B cell (primary cell): ENCODE data around the gene PPP1R16B. TPM values are rescaled to one million over a fixed set of nuclear protein-coding genes. Genes with fewer than 3 reads are reported as not detected.

Experiments used
- ATAC-seq: fragments of 200-7000 bp; cut with Tn5 transposase; one replicate; pipeline ENCODE4 v1.10.0; 2021; ENCODE audit warnings: low read depth, mild to moderate bottlenecking, moderate number of reproducible peaks, moderate library complexity
- CTCF ChIA-PET: fragments of 350-600 bp; sonication (Branson Sonifier 250); formaldehyde crosslinking; loops from one replicate; lab custom pipeline; 2021; ENCODE audit warnings: antibody characterized with exemption, inconsistent platforms; lab: Charles Lee
- POLR2A ChIA-PET: fragments of 350-600 bp; sonication (Branson Sonifier 250); formaldehyde crosslinking; loops from one replicate; lab custom pipeline; 2021; ENCODE audit warnings: antibody characterized with exemption; lab: Charles Lee
- DNase-seq: peaks from one replicate; pipeline ENCODE4 v3.0.0; 2013
- H2AFZ ChIP-seq: 2 replicates; pipeline ENCODE4 v1.6.1; 2012; ENCODE audit warnings: mild to moderate bottlenecking, low read depth, low read length; ENCODE audit not compliant: insufficient read depth, poor library complexity, severe bottlenecking
- H3K27ac ChIP-seq, 2 donors: 1 replicate in 1 of 2; 2 replicates in 1 of 2; pipeline ENCODE4 v1.5.1; 2012 to 2013; ENCODE audit warnings: low read length in 2 of 2, mild to moderate bottlenecking in 2 of 2, moderate library complexity in 1 of 2
- H3K27me3 ChIP-seq, 4 experiments: fragments of 200-600 bp in 1 of 4; sonication (generic) in 1 of 4; replicated peaks in 1 of 4; 1 replicate in 2 of 4; 2 replicates in 2 of 4; pipeline versions ENCODE4 v1.6.1 to v1.7.0; 2013 to 2016; ENCODE audit warnings: low read length in 3 of 4, mild to moderate bottlenecking in 2 of 4, mixed read lengths in 1 of 4, moderate library complexity in 1 of 4; ENCODE audit not compliant: insufficient read depth in 4 of 4, control insufficient read depth in 3 of 4; ENCODE audit errors: control extremely low read depth in 1 of 4
- H3K36me3 ChIP-seq, 2 experiments: replicated peaks in 1 of 2; 1 replicate in 1 of 2; 2 replicates in 1 of 2; pipeline versions ENCODE4 v1.6.1 to v1.7.1; 2013; ENCODE audit warnings: low read length in 1 of 2; ENCODE audit not compliant: insufficient read depth in 2 of 2, control insufficient read depth in 1 of 2; ENCODE audit errors: control extremely low read depth in 1 of 2, extremely low read depth in 1 of 2
- H3K4me1 ChIP-seq, 2 donors: fragments of 200-600 bp in 1 of 2; sonication (generic) in 1 of 2; 1 replicate in 1 of 2; 2 replicates in 1 of 2; pipeline versions ENCODE4 v1.5.1 to v1.6.1; 2013 to 2017; ENCODE audit warnings: low read length in 2 of 2; ENCODE audit not compliant: control insufficient read depth in 2 of 2, insufficient read depth in 2 of 2
- H3K4me2 ChIP-seq: replicated peaks from 2 replicates; pipeline ENCODE3; 2012; ENCODE audit warnings: mild to moderate bottlenecking, low read depth, low read length; ENCODE audit not compliant: poor library complexity, severe bottlenecking
- H3K4me3 ChIP-seq, 5 experiments: fragments of 200-600 bp in 1 of 5; sonication (generic) in 1 of 5; 1 replicate in 3 of 5; 2 replicates in 2 of 5; pipeline versions ENCODE4 v1.5.1 to v1.7.0; 2011 to 2016; ENCODE audit warnings: low read length in 4 of 5, mild to moderate bottlenecking in 4 of 5, low read depth in 2 of 5, control low read depth in 1 of 5, moderate library complexity in 1 of 5; ENCODE audit not compliant: insufficient read depth in 1 of 5; ENCODE audit errors: control extremely low read depth in 1 of 5, extremely low read depth in 1 of 5
- H3K79me2 ChIP-seq: fragments of 200-600 bp; sonication (generic); one replicate; pipeline ENCODE4 v1.6.0; 2016; ENCODE audit warnings: low read length; ENCODE audit not compliant: control insufficient read depth, insufficient read depth
- H3K9ac ChIP-seq: fragments of 200-600 bp; sonication (generic); 2 replicates; pipeline ENCODE4 v1.6.1; 2017; ENCODE audit warnings: mild to moderate bottlenecking, low read length, moderate library complexity
- H3K9me3 ChIP-seq, 3 donors: one replicate each; pipeline versions ENCODE4 v1.6.1 to v1.7.1; 2013; ENCODE audit warnings: low read length in 2 of 3; ENCODE audit not compliant: control insufficient read depth in 2 of 3, insufficient read depth in 1 of 3; ENCODE audit errors: control extremely low read depth in 1 of 3
- H4K20me1 ChIP-seq: 2 replicates; pipeline ENCODE4 v1.6.0; 2012; ENCODE audit warnings: mild to moderate bottlenecking, low read length; ENCODE audit not compliant: insufficient read depth, control insufficient read depth, poor library complexity, severe bottlenecking
- H3K27ac Mint-ChIP-seq: one replicate; pipeline ENCODE4 v1.8.0; 2021; ENCODE audit warnings: mixed read lengths
- H3K27me3 Mint-ChIP-seq: one replicate; pipeline ENCODE4 v1.8.0; 2021; ENCODE audit warnings: mixed read lengths
- H3K4me1 Mint-ChIP-seq: one replicate; pipeline ENCODE4 v1.8.0; 2021; ENCODE audit warnings: mixed read lengths
- H3K4me3 Mint-ChIP-seq: one replicate; pipeline ENCODE4 v1.8.0; 2021; ENCODE audit warnings: mixed read lengths
- H3K9me3 Mint-ChIP-seq: one replicate; pipeline ENCODE4 v1.8.0; 2022; ENCODE audit warnings: mixed read lengths; ENCODE audit not compliant: insufficient read depth
- EZH2 ChIP-seq: IDR thresholded peaks from 2 replicates; pipeline ENCODE4 v1.6.1; 2012; ENCODE audit warnings: borderline replicate concordance, low read depth, mild to moderate bottlenecking, moderate library complexity, low read length; ENCODE audit not compliant: insufficient read depth, poor library complexity, severe bottlenecking
- whole genome bisulfite sequencing: methylation state at CpG from one replicate; pipeline ENCODE4 v1.1.5; 2013; ENCODE audit warnings: missing lambda C conversion rate; ENCODE audit not compliant: insufficient coverage; 5-methylcytosine and 5-hydroxymethylcytosine counted together
- intact Hi-C: fragments of 100-400 bp; cut with micrococcal nuclease; formaldehyde crosslinking; loops from one replicate; pipeline ENCODE4 v1.10.0; 2022
- polyA plus RNA-seq: library from polyadenylated mRNA; depleted of rRNA; stranded (reverse); fragments of >200 nt; gene quantifications from 2 replicates; pipeline ENCODE4 v1.2.3, GENCODE V29; 2012
- total RNA-seq, 2 donors: library from RNA; stranded (reverse); fragments of 120-200 nt in 1 of 2; gene quantifications; 1 replicate in 1 of 2; 2 replicates in 1 of 2; pipeline versions ENCODE4 v1.2.3 to v1.2.4, GENCODE V29; 2013 to 2022
- TF ChIP-seq, protein P1 (sequence below): fragments of 200-600 bp; IDR thresholded peaks from one replicate; pipeline ENCODE4 v1.8.0; 2022; ENCODE audit warnings: antibody characterized with exemption, mild to moderate bottlenecking

Gene PPP1R16B
- total and polyA plus RNA-seq, 2 donors (not counting 1 experiment from before 2014, with no cell fraction given), result 58.8 to 108 TPM

- Histone ChIP-seq H3K9ac (no peak overlapping the region), H3K4me3 (no peak overlapping the region), H2AFZ (no peak overlapping the region), H3K36me3 (peaks cover 2 to 72% of the 10 kb centered on the region in 2 experiments), H3K27ac (no peak overlapping the region), H3K79me2 (no peaks in the 10 kb centered on the region), H3K4me1 (no peaks in the 10 kb centered on the region), H3K27me3 (no peaks in the 10 kb centered on the region), H4K20me1 (no peaks in the 10 kb centered on the region), H3K4me2 (no peak overlapping the region), H3K9me3 (peaks cover 2 to 8% (median 6%) of the 10 kb centered on the region in 3 donors)
- ChIA-PET CTCF (interaction anchor here (0.9 to 1.6 kb wide), 3 partner anchors 21 to 123 kb away, joined by 3 to 5 read pairs (median 3); no protein-coding TSS in a partner anchor), POLR2A (no interaction called here)
- peaks cover 2% of the 10 kb centered on the region for H3K4me1 Mint-ChIP-seq
- no peak overlapping the region for H3K4me3 Mint-ChIP-seq
- no peak for DNase-seq
- H3K27me3 Mint-ChIP-seq, result no peaks in the 10 kb centered on the region
- no peak overlapping the region for H3K27ac Mint-ChIP-seq
- no peak for ATAC-seq
- intact Hi-C loops, result no loop called here
- TF ChIP-seq EZH2, result no peak
- TF ChIP-seq, protein P1, sequence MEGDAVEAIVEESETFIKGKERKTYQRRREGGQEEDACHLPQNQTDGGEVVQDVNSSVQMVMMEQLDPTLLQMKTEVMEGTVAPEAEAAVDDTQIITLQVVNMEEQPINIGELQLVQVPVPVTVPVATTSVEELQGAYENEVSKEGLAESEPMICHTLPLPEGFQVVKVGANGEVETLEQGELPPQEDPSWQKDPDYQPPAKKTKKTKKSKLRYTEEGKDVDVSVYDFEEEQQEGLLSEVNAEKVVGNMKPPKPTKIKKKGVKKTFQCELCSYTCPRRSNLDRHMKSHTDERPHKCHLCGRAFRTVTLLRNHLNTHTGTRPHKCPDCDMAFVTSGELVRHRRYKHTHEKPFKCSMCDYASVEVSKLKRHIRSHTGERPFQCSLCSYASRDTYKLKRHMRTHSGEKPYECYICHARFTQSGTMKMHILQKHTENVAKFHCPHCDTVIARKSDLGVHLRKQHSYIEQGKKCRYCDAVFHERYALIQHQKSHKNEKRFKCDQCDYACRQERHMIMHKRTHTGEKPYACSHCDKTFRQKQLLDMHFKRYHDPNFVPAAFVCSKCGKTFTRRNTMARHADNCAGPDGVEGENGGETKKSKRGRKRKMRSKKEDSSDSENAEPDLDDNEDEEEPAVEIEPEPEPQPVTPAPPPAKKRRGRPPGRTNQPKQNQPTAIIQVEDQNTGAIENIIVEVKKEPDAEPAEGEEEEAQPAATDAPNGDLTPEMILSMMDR, result no peak
- peaks cover 8% of the 10 kb centered on the region for H3K9me3 Mint-ChIP-seq
- WGBS, result 96% methylated on average over 5 of the region's 13 CpGs
These were observed 35.9 kb upstream of the PPP1R16B start for GRCh38 chr20:38769376-38770295.

DNA sequence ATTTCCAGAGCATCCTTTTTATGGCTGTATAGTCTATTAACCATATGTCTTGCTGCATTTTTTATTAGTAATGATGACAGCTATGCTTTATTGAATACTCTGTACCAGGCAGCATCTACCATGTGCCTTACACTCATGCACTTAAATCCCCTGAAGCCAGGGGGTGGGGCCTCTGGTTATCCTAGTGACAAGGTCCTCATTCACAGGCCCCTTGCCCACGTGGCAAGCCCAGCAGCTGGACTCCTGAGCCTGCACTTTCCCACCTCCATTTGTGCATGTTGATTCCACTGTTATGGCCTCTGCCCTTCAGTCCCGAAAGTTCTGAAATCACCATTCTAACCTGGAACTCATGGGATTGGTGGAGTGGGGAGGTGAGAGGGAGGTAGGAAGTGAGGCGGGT lies 35.0 kb upstream of the PPP1R16B start:
- ChIA-PET CTCF (interaction anchor here (1.6 kb wide), 1 partner anchor 122 kb away, joined by 5 read pairs; no protein-coding TSS in a partner anchor), POLR2A (no interaction called here)
- H3K4me1 ChIP-seq, result no peaks in the 10 kb centered on the region
- peaks cover 2 to 66% of the 10 kb centered on the region in 2 experiments for H3K36me3 ChIP-seq
- intact Hi-C loops, result no loop called here
- no peaks in the 10 kb centered on the region for H3K27me3 Mint-ChIP-seq
- peaks cover 2% of the 10 kb centered on the region for H3K4me1 Mint-ChIP-seq
- H3K9ac ChIP-seq, result no peak overlapping the region
- H3K27ac Mint-ChIP-seq, result no peak overlapping the region
- H2AFZ ChIP-seq, result no peak overlapping the region
- no peak for TF ChIP-seq EZH2
- TF ChIP-seq, protein P1, result no peak
- no peaks in the 10 kb centered on the region for H4K20me1 ChIP-seq
- H3K4me2 ChIP-seq, result no peak overlapping the region
- H3K79me2 ChIP-seq, result no peaks in the 10 kb centered on the region
- no peak overlapping the region for H3K27ac ChIP-seq
- peaks cover 2 to 8% (median 6%) of the 10 kb centered on the region in 3 donors for H3K9me3 ChIP-seq
- peaks cover 8% of the 10 kb centered on the region for H3K9me3 Mint-ChIP-seq
- ATAC-seq, result no peak
- H3K4me3 Mint-ChIP-seq, result no peak overlapping the region
- no peak for DNase-seq
- H3K4me3 ChIP-seq, result no peak overlapping the region
- no peaks in the 10 kb centered on the region for H3K27me3 ChIP-seq
- 100% methylated on average over 2 of the region's 3 CpGs for WGBS
